ENCODE data around the gene SCYGR4.
A peak's percentile ranks its signal among the peaks of the same experiment; 100 is the strongest.

The SCYGR4 gene

DNA sequence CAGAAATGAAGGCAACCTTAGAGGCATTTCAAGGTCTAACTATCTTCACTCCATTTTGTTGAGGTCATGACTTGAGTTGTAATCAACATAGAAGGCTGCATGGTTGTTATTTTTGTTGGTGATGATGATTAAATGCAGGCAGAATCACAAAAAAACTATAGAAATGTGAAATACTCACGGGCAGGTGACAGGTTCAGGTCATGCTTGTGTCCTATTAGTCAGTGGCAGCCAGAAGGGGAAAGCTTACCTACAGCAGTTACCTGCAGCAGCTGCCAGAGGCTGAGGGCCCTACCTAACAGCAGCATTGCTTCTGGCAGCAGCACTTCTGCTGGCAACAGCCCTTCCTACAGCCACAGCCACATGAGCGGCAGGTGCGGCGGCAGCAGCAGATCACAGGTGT, 3.1 kb upstream of the SCYGR4 start:
- DNase-seq (ENCODE audit: low spot score): no peak

DNA sequence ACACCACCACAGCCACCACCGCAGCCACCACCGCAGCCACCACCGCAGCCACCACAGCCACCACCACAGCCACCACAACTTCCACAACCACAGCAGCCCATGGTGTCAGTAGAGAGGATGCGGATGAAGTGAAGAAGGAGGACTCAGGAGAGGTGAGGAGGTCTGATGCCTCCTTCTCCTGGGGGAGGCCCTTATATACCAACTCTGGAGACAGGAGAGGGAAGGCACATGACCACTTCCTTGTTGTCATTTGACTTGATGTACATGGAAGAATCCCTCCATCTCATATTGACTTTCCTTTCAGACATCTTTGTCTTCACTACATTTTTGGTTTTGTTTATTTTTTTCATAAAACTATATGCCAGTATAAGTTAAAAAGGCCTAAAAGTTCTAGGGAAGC, 2.6 kb upstream of the SCYGR4 start, which contains the start of gene SCYGR3:
Gene SCYGR3, minus strand, starts transcription at position 101 of the 400 bp plus-strand sequence. Its CDS starts 0 bp downstream, at position 101.
- DNase-seq (ENCODE audit: low spot score): no peak

DNA sequence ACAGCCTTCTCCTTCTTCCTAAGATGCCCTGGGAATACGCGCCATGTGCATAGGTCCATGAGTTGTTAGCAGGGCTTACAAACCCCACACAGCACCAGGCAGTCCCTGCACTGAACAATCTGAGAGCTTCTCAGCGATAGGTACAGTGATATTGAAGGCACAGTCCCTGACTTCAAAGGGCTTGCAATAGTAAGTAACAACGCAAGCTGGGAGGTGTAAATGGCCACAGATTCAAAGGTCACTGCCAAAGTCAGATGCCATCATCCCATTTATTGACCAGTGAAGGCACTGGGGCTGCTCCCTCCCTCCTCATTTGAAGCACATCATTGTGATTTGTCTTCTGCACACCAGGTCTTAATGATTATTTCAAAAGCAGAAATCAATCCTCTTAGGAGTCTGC, 2.1 kb upstream of the SCYGR4 start:
- DNase-seq (ENCODE audit: low spot score): no peak

DNA sequence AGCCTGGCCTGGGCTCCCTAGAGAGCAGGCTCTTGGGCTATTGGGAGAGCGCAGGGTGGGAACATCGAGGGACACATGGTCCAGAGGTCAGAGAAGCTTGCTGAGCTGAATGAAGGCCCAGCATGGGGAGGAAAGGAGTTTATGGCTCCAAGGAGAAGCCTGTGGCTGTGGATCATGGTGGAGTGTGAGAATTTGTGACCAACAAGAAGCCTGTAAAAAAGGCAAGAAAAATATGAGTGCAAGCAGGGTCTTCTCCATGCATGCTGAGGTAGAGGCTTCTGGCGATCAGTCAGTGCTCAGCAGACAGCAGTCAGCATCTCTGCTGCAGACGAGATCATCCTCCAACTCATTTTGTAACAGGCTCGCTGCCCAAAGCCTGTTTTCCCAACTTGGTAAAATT, 1.4 kb upstream of the SCYGR4 start:
- no peak for DNase-seq (ENCODE audit: low spot score)

DNA sequence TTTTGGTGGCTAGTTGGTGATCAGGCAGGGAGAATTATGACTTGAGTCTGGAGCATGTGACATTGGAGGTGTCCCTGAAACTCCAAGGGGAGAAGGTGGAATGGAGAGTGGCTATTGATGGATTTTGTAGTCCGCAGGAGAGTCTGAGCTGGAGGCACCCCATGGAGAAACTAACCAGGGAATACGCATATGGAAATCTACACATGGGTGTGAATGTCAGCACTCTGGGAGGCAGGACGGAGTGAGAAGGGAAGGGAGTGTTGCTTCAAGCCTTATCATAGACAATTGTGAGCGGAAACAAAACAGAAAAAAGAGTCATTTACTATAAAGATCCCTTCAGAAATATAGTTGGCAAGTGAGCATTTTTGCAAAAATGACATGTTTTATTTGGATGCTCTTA, 667 bp upstream of the SCYGR4 start:
- DNase-seq (ENCODE audit: low spot score): no peak

DNA sequence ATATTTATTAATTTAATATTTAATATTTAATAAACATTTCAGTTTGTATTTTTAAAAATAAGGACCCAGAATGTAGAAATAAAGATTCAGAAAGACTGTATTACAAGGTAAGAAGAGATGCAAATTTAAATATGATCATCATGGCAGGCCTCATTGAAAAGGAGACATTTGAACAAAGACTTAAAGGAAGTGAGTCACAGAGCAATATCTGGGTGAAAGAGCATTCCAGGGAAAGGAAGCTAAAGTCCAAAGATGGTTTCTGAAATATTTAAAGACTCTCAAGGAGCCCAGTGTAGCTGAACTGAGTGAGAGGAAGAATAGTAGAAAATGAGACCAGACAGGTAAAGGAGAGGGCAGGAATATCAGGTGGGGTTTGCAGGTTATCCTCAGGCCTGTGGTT, 5.9 kb downstream of the SCYGR4 start:
- DNase-seq (ENCODE audit: low spot score): peak; percentile 39

DNA sequence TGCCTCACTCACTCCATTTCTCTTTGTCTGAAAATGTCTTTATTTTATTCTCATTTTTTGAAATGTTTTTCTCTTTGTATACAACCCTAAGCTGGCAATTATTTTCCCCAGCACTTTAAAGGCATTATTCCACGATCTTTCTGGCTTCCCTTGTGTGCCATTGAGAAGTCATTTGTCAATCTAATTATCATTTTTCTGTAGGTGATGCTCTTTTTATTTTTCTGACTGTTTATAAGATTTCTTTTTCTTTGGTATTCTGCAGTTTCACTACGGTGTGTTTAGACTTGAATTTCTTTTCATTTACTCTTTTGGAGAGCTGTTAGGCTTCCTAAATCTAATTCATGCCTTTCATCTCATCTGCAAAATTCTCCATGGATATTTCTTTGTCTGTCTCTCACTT, 8.1 kb downstream of the SCYGR4 start:
- DNase-seq (ENCODE audit: low spot score): no peak

DNA sequence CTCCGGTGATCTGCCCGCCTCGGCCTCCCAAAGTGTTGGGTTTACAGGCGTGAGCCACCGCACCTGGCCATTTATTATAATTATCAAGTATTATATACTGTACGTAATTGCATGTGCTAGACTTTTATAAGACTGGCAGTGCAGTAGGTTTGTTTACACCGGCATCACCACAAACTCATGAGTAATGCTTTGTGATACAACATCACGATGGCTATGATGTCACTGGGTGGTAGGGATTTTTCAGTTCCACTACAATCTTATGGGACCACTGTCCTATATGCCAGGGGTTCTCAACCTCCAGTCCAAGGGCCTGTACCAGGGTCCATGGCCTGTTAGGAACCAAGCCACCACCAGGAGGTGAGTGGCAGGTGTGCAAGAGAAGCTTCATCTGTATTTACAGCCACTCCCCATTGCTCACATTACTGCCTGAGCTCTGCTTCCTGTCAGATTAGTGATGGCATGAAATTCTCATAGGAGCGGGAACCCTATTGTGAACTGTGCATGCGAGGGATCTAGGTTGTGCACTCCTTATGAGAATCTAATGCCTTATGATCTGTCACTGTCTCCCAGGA, 9.4 kb downstream of the SCYGR4 start:
- no peak for DNase-seq (ENCODE audit: low spot score)

DNA sequence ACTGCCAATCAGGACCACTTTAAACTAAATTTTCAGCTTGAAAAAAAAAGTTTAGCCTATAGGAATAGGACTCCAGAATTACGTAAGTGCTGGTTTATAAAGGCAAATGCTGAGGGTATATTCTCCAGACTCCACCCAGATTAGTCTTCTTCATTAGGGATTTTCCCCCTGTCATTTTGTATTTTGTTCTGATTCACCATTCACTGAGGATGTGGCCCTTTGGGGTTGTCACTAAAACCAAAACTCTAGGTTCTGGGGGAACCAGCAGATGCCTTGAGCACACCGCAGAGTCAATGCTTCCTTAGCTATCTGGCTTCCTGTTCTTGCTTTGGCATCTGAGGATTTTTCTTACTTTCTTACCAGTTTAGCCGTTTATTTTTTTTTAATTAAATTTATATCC, 10.5 kb downstream of the SCYGR4 start:
- DNase-seq (ENCODE audit: low spot score): no peak

DNA sequence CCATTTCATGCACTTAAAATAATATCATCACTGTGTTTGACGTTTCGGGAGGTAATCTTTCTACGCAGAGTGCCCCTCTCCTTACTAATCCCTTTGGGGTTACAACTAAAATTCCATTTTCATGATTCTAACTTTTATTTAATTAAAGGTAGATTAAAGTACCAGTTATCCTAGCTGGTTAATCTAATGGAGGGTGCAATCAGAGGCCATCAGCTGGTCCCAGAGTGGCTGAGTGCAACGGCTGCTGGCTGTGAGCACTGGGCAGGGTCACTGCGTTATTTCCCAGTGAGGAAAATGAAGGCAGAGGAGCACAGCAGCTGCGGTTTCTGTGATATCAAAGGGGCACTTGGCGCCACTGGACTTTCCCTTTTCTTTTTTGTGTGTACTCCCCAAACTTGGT, 12.1 kb downstream of the SCYGR4 start:
- DNase-seq (ENCODE audit: low spot score): no peak

DNA sequence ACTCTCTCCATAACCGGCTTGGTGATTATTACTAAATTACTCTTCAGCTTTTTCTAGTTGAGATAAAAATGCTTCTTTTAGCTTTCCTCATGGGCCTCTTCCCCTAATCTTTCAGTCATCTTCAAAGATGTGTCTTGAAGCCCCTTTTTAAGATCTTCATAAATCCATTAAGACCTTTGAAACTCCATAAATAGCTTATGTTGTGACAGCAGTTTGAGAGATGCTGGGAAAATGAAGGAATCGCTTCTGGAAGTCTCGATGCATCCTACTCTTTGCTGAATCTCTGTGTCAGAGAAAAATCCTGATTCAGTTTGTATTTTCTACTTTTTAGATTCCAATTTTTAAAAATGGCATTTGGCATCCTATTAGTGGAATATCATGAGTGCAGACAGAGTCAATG, 13.0 kb downstream of the SCYGR4 start:
- DNase-seq (ENCODE audit: low spot score): no peak

DNA sequence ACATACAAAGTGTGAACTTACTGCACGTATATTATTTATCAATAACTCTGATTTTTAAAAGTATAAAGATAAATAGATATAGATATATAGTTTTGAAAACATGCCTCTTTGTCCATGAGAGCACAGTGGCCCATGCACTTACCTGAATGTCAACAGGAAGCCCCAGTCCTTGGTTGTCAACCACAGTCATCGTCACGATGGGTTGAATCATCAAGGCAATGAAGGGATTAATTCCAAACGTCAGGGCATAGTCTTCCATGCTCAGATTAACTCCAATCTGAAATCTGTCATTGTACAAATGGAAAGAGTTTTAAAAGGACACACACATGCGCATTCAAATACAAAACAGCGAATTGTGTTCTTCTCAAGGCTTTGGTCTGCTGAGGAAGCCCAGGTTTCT, 15.5 kb downstream of the SCYGR4 start:
- no peak for DNase-seq (ENCODE audit: low spot score)

DNA sequence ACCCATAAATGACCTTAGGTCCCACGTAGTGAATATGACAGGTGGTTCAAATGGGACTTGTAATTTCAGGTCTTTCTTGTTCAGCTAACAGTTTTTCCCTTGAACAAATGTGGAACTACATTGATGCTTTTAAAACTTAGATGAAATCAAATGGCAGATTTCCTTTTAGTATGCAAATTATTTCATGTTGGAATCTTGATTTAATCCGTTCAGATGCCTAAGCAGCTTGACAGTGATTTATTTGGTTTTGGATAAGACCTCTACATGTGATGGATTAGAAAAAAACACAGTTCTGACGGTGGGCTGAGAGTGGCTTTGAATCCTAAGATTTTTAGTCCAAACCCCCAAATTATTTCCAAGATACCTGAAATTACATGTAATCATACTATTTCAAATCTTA, 16.9 kb downstream of the SCYGR4 start:
- DNase-seq (ENCODE audit: low spot score): no peak

DNA sequence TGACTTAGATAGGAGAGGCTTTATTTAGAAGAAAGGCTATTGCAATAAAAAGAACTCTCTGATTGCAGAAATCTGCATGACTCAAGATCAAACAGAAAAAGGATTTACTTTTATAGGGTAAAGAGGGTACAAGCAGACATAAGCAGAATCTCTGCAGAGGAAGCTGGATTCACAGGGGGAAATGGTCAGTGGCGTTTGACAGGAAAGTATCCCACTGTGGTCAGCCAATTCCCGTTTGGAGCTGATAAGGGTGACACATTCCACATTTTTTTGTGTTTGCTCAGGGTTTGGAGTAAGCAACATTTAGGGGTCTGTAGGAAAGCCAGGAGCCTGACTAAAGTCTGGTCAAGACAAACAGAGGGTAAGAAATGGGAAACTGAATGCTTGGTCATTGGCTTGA, 25.4 kb downstream of the SCYGR4 start:
- DNase-seq (ENCODE audit: low spot score): no peak

DNA sequence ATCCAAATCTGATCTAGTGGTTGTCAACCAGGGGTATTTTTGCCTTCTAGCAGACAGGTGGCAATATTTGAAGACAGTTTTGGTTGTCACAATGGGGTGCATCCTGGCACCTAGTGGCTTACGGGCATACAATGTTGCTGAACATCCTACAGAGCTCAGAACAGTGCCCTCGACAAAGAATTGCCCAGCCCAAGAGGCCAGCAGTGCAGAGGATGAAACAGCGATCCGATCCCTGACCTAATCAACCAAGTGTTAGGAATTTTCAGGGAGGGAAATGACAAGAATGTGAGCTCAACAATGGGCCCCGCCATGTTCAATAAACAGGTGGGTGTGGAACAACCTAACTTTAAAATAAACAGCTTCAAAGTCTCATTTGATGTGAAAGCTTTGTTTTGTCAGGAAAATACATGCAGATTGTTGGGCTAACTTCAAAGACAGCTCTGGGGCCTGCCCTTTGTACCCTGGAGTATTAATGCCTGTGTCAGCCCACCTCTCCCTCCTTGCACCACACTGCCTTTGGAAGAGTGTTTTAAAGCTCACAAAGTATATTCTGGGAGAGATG, 26.8 kb downstream of the SCYGR4 start:
- no peak for DNase-seq (ENCODE audit: low spot score)

DNA sequence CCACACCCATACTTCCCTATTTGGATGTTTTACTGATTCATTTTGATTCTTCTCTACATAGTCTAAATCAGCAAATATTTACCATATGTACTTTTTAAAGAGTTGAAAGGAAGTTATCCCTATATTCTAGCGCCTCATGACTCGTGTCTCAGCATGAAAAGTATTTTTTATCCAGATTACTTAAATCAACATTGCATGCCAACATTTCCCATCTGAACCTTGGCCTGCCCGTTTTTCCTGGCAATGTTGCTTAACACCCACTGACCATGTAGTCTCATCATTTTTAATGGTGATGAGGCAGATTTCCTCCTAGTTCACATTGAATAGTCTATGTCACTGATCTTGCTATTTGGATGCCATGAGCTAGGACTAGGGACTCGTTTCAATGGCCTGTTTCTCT, 36.1 kb downstream of the SCYGR4 start:
- DNase-seq (ENCODE audit: low spot score): peak; percentile 11

DNA sequence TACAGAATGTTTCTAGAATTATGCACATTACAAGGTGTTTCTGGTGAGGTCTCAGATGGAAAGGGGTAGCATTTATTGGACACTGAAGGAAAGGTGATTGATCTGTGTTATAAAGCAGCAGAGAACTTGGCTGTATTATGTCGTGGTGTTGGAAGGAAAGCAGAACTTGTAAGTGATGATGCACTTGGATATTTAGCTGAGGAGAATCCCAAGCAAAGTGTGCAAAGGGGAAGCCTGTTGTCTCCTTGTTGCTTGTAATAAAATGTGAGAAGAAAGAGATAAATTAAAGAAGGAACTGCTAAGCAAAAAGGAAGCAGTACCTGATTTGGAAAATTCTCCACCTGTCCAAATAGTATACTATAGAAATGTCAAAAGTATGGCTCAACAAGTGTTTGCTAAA, 37.1 kb downstream of the SCYGR4 start:
- DNase-seq (ENCODE audit: low spot score): no peak

DNA sequence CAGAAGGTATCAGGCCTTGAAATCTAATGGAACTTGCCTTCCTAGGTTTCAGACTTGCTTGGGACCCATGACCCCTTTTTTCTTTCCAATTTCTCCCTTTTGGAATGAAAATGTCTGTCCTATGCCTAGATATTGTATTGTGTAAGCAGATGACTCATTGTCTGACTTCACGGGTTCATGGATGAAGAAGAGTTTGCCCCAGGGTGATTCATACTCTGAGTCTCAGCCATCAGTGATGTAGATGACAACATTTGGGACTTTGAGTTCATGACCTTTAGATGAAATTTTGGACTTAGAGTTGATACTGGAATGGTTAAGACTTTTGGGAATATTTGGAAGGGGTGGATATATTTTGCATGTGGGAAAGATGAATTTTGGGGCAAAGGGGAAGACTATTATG, 38.2 kb downstream of the SCYGR4 start:
- peak; percentile 94 for DNase-seq (ENCODE audit: low spot score)

DNA sequence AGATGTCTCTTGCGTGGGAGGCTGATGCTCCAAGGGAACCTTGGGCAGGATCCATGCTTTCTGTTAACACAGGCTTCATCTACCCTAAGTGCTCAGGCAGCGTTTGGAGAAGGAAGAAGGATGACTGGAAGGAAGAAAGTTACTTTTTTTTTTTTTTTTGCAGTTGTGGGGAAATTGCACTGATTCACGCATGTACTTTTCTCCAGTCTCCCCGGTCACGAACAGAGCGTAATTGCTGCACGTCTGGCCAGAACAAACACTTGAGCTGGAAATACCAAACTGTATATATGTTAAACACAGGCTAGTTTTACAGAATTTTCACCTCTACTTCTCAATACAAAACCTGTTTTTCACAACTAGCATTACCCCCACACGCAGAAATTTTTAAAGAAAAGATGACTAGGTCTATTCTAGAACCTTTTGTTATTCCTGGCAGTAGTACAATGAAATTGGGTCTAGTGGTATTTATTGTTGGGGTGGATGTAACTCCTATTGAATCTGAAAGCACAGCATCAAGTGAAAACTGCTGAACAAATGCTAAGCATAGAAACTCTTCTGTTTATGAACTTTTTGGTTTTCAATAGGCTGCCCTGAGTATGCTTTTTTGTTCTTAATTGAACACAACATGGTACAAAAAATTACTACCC, 40.0 kb downstream of the SCYGR4 start:
- no peak for DNase-seq (ENCODE audit: low spot score)

DNA sequence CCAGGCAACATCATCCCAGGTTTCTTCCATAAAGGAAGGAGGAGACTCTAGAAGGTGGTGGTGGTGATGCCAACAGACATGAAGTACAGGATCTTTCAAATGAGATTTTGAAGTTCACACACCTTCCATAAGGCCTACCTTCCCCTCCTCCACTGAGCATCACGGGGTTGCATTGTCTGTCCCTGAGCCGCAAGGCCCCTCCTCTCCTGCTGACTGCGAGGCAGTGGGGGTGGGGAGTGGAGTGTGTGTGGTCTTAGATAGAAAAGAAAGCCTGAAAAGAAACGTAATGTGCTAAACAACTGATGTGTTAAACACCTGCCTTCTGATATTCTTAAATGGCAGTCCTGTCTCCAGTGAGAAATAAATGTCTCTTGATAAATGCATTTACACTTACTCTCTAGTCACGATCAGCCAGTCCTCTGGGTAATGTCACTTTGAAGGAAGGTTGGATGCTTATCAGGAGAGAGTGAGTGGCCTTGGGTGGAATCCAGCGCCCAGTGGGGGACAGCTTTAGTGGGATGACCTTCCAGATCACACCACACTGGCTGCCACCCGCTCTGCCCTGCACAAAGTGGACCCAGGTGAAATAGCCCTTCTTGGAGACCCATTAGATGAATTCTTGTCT, 43.8 kb downstream of the SCYGR4 start:
- no peak for DNase-seq (ENCODE audit: low spot score)

DNA sequence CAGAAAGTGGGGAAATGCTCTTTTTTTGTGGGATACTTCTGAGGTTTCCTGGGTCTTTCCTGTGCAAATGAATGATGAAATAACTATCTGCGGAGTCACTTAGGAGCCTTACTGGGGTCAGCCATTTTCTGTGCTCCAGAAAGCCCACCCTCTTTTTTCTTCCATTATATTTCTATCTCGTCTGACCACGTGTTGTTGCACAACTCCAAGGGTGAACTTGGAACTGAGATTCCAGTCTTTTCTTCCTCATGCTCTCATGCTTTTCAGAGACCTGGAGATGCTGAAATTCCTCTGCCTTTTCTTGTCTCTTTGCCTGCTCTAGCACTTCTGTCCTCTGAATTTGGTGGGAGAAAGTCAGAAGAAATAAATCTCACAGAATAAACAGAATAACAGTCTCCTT, 44.5 kb downstream of the SCYGR4 start:
- DNase-seq (ENCODE audit: low spot score): no peak

DNA sequence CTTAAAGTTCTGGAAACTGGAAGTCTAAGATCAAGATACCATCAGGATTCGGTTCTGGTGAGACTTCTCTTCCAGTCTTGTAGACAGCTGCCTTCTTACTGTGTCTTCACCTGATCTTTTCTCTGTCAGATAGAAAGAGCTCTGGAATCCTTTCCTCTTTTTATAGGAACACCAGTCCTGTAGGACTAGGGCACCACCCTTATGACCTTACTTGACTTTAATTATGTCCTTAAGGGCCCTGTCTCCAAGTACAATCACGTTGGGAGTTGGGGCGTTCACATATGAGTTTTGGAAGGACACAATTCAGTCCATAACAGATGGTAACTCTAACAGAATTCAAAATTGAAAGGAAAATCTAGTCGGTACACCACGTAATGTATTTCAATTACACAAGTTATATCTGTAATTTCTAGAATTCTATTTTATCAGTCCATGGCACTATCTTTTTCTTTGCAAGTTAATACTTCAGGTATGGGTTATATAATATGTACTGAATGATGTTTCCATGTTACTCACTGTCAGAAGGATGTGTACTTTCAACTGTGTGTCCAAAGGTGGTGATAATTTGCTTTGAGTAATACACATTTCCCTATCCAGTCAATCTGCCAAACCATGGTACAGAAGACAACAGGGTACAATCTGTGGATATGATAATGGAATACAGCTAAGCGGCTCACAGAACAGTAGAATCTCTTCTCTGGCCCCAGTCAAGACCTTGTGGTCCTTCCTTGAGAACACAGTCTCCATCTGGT, 48.1 kb downstream of the SCYGR4 start:
- DNase-seq (ENCODE audit: low spot score): no peak
